ENCODE results near the gene TWIST2.

Gene TWIST2

GRCh38 chr2:238903141-238903540 lies 55.3 kb downstream of the TWIST2 start:
- no peak for DNase-seq

- DNase-seq = no peak
These were observed 56.3 kb downstream of the TWIST2 start for GRCh38 chr2:238904177-238904576.

GRCh38 chr2:238904716-238905115 lies 56.8 kb downstream of the TWIST2 start:
- no peak for DNase-seq

- DNase-seq = no peak
These were observed 57.3 kb downstream of the TWIST2 start for GRCh38 chr2:238905224-238905623.

GRCh38 chr2:238905644-238906043 lies 57.8 kb downstream of the TWIST2 start:
- no peak for DNase-seq

GRCh38 chr2:238906254-238906935 lies 58.5 kb downstream of the TWIST2 start:
- no peak for DNase-seq

GRCh38 chr2:238906936-238907716 lies 59.2 kb downstream of the TWIST2 start:
- DNase-seq = no peak

GRCh38 chr2:238907717-238908173 lies 59.9 kb downstream of the TWIST2 start:
- DNase-seq = no peak

- no peak for DNase-seq
These were observed 61.4 kb downstream of the TWIST2 start for GRCh38 chr2:238908960-238909951.

GRCh38 chr2:238910751-238911351 lies 63.0 kb downstream of the TWIST2 start:
- no peak for DNase-seq

- no peak for DNase-seq
These were observed 63.7 kb downstream of the TWIST2 start for GRCh38 chr2:238911376-238912227.

- no peak for DNase-seq
These were observed 64.5 kb downstream of the TWIST2 start for GRCh38 chr2:238912228-238912915.

- no peak for DNase-seq
These were observed 65.3 kb downstream of the TWIST2 start for GRCh38 chr2:238912916-238913875.

GRCh38 chr2:238913931-238914647 lies 66.2 kb downstream of the TWIST2 start:
- DNase-seq = no peak

GRCh38 chr2:238914648-238915015 lies 66.7 kb downstream of the TWIST2 start:
- no peak for DNase-seq

- DNase-seq = no peak
These were observed 67.3 kb downstream of the TWIST2 start for GRCh38 chr2:238915196-238915595.

- DNase-seq = no peak
These were observed 67.7 kb downstream of the TWIST2 start for GRCh38 chr2:238915596-238915995.

Measured in nucleus accumbens (tissue), 56 donors.